GM12875 (cell line): Measurements from ENCODE around the gene C2orf92.

Experiments
- H3K4me3 ChIP-seq: one replicate; pipeline ENCODE4 v1.5.1; 2011; ENCODE audit warnings: low read depth, low read length, control low read depth
- TF ChIP-seq, protein P1 (sequence below): IDR thresholded peaks from 2 replicates; pipeline ENCODE4 v1.5.1; 2011; ENCODE audit warnings: low read depth, mild to moderate bottlenecking, control low read depth, inconsistent platforms, low read length, moderate library complexity, borderline replicate concordance; ENCODE audit not compliant: insufficient read depth

Gene C2orf92

DNA sequence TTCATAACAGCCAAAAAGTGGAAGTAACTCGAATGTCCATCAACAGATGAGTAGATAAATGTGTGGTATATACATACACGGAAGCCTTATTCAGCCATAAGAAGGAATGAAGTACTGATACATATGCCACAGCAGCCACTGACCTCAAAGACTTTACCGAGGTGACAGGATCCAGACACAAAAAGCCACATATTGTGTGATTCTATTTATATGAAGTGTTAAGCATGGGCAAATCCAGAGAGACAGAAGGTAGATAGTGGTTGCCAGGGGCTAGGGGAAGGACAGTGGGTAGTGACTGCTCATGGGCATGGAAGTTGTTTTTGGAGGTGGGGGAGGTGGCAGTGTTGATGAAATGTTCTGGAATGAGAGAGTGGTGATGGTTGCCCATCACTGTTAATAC, 77.8 kb downstream of the C2orf92 start:
- no peak overlapping the region for H3K4me3 ChIP-seq
- TF ChIP-seq, protein P1, sequence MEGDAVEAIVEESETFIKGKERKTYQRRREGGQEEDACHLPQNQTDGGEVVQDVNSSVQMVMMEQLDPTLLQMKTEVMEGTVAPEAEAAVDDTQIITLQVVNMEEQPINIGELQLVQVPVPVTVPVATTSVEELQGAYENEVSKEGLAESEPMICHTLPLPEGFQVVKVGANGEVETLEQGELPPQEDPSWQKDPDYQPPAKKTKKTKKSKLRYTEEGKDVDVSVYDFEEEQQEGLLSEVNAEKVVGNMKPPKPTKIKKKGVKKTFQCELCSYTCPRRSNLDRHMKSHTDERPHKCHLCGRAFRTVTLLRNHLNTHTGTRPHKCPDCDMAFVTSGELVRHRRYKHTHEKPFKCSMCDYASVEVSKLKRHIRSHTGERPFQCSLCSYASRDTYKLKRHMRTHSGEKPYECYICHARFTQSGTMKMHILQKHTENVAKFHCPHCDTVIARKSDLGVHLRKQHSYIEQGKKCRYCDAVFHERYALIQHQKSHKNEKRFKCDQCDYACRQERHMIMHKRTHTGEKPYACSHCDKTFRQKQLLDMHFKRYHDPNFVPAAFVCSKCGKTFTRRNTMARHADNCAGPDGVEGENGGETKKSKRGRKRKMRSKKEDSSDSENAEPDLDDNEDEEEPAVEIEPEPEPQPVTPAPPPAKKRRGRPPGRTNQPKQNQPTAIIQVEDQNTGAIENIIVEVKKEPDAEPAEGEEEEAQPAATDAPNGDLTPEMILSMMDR, result no peak

DNA sequence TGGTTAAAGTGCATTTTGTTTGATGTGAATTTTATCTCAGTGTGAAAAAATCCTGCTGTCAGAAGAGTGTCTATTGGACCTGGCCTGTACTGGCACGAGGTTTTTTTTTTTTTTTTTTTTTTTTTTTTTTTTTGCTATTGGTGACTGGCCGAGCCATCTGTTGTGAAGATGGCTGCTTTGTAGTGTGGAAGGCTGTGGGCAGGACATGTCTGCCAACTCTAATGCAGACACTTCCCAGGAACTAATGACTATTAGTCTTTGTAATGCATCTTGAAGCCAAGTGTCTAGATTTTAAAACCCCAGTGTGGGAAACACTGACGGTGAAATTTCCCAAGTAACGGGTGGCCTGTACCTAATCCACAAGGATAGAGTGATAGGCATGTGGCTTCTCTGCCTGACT, 78.2 kb downstream of the C2orf92 start:
- H3K4me3 ChIP-seq, result no peak overlapping the region
- TF ChIP-seq, protein P1, result no peak

DNA sequence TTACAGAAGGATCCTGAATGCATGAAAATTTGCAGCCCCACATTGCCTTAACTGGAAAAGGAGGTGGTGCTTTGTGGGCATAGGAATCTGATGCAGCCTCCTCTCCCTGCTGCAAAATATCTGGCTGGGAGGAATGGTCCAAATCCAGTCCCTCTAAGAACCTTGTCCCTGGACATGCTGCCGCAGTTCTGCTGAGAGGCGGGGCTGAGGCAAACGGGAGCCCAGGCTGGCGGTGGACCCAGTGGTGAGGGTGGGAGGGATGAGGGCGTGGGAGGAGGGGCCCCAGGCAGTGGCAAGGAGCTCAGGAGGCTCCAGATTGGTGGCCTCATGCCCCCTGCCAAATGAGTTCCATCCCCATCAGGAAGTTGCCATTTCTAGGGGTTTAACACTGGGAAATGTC, 80.1 kb downstream of the C2orf92 start:
- TF ChIP-seq, protein P1, result no peak

DNA sequence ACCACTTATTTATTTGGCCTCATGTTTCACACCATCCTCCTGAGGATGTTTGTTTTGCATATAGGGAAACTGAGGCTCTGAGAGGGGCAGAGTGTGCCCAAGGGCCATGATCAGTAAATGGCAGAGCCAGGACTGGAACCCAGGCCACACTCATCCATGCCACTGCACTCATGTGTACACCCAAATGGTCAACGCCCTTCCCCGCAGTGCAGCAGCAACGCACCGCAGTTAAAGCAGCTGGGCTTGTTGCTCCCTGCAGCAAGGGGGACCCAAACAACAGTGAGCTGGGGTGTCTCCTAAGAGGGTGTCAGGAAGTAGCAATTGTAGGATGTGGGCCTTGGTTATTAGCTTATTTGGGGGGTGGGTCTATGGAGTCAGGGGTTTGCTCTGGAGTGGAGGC, 80.5 kb downstream of the C2orf92 start:
- H3K4me3 ChIP-seq, result no peak overlapping the region
- TF ChIP-seq, protein P1, result no peak

More for the DNA sequence above, 80.1 kb downstream of the C2orf92 start:
- no peak overlapping the region for H3K4me3 ChIP-seq

DNA sequence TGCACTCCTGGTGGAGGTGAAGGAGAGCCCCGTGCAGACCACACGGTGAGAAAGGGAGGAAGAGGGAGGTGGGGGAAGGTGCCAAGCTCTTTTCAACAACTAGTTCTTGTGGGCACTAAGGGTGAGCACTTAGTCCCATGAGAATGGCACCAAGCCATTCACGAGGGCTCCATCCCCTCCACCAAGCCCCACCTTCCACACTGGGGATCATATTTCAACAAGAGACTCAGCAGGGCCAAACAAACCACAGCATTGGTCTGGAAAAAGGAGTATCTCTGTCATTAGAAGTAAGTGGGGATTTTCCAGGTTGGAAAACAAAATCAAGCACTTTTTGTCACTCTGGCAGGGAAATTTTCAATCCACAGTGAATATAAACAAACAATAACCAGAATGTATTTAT, 82.2 kb downstream of the C2orf92 start:
- TF ChIP-seq, protein P1, result no peak
- no peak overlapping the region for H3K4me3 ChIP-seq
